ENCODE data around the gene CDRT4.

DNA sequence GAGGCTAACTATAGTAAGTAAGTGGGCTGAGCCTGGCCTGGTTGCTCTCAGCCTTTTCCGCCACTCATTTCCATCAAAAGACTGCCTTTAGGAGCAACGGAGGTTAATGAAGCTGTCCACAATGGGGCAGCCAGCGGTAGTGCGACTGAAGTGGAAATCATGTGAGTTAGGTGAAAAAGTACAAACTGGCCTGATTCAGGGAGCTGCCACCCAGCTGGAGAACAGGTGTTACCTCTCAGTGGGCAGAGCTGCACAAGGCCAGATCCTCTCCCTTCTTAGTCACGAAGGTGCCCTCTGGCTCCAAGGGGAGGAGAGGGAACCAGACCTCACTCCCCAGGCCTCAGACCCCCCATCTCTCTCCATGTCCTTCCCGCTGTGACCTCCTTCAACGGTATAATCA, 34.4 kb upstream of the CDRT4 start:
- TF ChIP-seq EP300 (IDR thresholded peaks at IDR 0.05) (no peak), POLR2A (IDR thresholded peaks at IDR 0.05) (no peak)
- TF ChIP-seq, protein P1, sequence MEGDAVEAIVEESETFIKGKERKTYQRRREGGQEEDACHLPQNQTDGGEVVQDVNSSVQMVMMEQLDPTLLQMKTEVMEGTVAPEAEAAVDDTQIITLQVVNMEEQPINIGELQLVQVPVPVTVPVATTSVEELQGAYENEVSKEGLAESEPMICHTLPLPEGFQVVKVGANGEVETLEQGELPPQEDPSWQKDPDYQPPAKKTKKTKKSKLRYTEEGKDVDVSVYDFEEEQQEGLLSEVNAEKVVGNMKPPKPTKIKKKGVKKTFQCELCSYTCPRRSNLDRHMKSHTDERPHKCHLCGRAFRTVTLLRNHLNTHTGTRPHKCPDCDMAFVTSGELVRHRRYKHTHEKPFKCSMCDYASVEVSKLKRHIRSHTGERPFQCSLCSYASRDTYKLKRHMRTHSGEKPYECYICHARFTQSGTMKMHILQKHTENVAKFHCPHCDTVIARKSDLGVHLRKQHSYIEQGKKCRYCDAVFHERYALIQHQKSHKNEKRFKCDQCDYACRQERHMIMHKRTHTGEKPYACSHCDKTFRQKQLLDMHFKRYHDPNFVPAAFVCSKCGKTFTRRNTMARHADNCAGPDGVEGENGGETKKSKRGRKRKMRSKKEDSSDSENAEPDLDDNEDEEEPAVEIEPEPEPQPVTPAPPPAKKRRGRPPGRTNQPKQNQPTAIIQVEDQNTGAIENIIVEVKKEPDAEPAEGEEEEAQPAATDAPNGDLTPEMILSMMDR (IDR thresholded peaks at IDR 0.05) = no peak
